ENCODE results near the gene METTL25.
"Not testable (repeated sequence)": the region's sequence is repeated elsewhere in the genome, so short reads cannot be mapped to it uniquely, and the experiment has no call there.

Gene METTL25

GRCh38 chr12:82357340-82357739 is 989 bp upstream of the METTL25 start:
- no peaks in the 10 kb centered on the region for H3K9me3 ChIP-seq (ENCODE audit: control insufficient read depth, insufficient read depth, low read length)
- no peak for DNase-seq (ENCODE audit: low read depth, low spot score)
- peaks cover 2% of the 10 kb centered on the region; the same call in 1 of the 2 replicates for H3K36me3 ChIP-seq (ENCODE audit: control insufficient read depth, insufficient read depth, low read length)
- WGBS (ENCODE audit: insufficient coverage, insufficient read length), result no CpG with 5 or more reads among the region's 4 CpGs
- no peak overlapping the region for H3K27ac ChIP-seq (ENCODE audit: low read length)
- no peaks in the 10 kb centered on the region for H3K27me3 ChIP-seq (ENCODE audit: control insufficient read depth, insufficient read depth, low read length)
- peak overlapping the region; percentile 99; the same call in 1 of the 2 replicates for H3K4me3 ChIP-seq (ENCODE audit: low read length)
- peaks cover 2% of the 10 kb centered on the region; the same call in 1 of the 2 replicates for H3K4me1 ChIP-seq (ENCODE audit: control insufficient read depth, insufficient read depth, low read length)

DNA sequence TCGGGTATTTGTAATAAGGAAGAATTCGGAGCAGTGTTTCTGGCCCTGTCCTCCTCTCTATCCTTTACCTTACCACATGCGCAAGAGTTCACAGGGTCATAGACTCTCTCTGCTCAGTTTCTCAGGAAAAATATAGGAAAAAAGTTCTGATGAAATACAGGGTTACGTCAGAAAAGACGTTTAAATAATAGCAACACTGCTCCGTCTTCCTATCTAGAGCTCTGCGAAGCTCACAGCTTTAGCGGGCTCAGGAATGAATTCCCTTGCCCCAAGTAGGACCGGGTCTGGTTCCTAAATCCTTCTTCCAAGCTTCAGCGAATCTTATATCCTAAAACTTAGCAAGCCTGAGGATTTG is 507 bp upstream of the METTL25 start:
- Histone ChIP-seq H3K27me3 (ENCODE audit: control insufficient read depth, insufficient read depth, low read length) (no peaks in the 10 kb centered on the region), H3K27ac (ENCODE audit: low read length) (no peak overlapping the region), H3K36me3 (ENCODE audit: control insufficient read depth, insufficient read depth, low read length) (peaks cover 2% of the 10 kb centered on the region; the same call in 1 of the 2 replicates), H3K9me3 (ENCODE audit: control insufficient read depth, insufficient read depth, low read length) (no peaks in the 10 kb centered on the region), H3K4me1 (ENCODE audit: control insufficient read depth, insufficient read depth, low read length) (peaks cover 2% of the 10 kb centered on the region; the same call in 1 of the 2 replicates), H3K4me3 (ENCODE audit: low read length) (peak overlapping the region; percentile 99)
- WGBS (ENCODE audit: insufficient coverage, insufficient read length), result no CpG with 5 or more reads among the region's 10 CpGs
- DNase-seq (ENCODE audit: low read depth, low spot score), result no peak

DNA sequence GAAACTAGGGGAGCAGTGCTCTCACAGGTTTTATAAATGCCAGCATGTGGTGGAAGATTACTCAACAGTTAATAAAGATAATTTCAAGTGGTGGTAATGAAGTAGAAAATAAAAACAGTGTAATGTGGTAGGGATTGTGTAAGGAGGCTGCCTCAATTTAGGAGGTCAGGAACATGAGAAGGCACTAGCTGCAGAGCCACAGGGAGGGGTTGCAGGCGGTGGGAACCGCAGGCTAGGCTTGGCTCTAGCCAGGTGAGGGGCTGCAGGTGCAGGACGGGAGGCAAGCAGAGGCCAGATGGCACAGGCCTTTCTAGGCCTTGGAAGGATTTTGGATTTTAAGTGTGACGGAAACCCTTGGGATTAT is 768 bp downstream of the METTL25 start:
- Histone ChIP-seq H3K27ac (ENCODE audit: low read length) (no peak overlapping the region), H3K36me3 (ENCODE audit: control insufficient read depth, insufficient read depth, low read length) (peaks cover 2% of the 10 kb centered on the region; the same call in 1 of the 2 replicates), H3K4me1 (ENCODE audit: control insufficient read depth, insufficient read depth, low read length) (peaks cover 2% of the 10 kb centered on the region; the same call in 1 of the 2 replicates), H3K27me3 (ENCODE audit: control insufficient read depth, insufficient read depth, low read length) (no peaks in the 10 kb centered on the region), H3K9me3 (ENCODE audit: control insufficient read depth, insufficient read depth, low read length) (no peaks in the 10 kb centered on the region), H3K4me3 (ENCODE audit: low read length) (peak overlapping the region; percentile 99; the same call in 1 of the 2 replicates)
- DNase-seq (ENCODE audit: low read depth, low spot score), result peak; percentile 4
- WGBS (ENCODE audit: insufficient coverage, insufficient read length), result no CpG with 5 or more reads among the region's 4 CpGs

- H3K36me3 ChIP-seq (ENCODE audit: control insufficient read depth, insufficient read depth, low read length); DNase-seq (ENCODE audit: low read depth, low spot score); H3K4me1 ChIP-seq (ENCODE audit: control insufficient read depth, insufficient read depth, low read length); H3K4me3 ChIP-seq (ENCODE audit: low read length); H3K27me3 ChIP-seq (ENCODE audit: control insufficient read depth, insufficient read depth, low read length); H3K27ac ChIP-seq (ENCODE audit: low read length); H3K9me3 ChIP-seq (ENCODE audit: control insufficient read depth, insufficient read depth, low read length): not testable (repeated sequence)
- no CpG with 5 or more reads among the region's 11 CpGs for WGBS (ENCODE audit: insufficient coverage, insufficient read length)
Observed at GRCh38 chr12:82360834-82361233, 2.5 kb downstream of the METTL25 start.

- Histone ChIP-seq H3K27ac (ENCODE audit: low read length) (no peak overlapping the region), H3K27me3 (ENCODE audit: control insufficient read depth, insufficient read depth, low read length) (no peaks in the 10 kb centered on the region), H3K9me3 (ENCODE audit: control insufficient read depth, insufficient read depth, low read length) (no peaks in the 10 kb centered on the region), H3K36me3 (ENCODE audit: control insufficient read depth, insufficient read depth, low read length) (no peaks in the 10 kb centered on the region), H3K4me1 (ENCODE audit: control insufficient read depth, insufficient read depth, low read length) (peaks cover 2% of the 10 kb centered on the region; the same call in 1 of the 2 replicates), H3K4me3 (ENCODE audit: low read length) (no peak overlapping the region)
- no peak for DNase-seq (ENCODE audit: low read depth, low spot score)
- no CpG with 5 or more reads among the region's 22 CpGs for WGBS (ENCODE audit: insufficient coverage, insufficient read length)
Observed at GRCh38 chr12:82361461-82361915, 3.2 kb downstream of the METTL25 start.

DNA sequence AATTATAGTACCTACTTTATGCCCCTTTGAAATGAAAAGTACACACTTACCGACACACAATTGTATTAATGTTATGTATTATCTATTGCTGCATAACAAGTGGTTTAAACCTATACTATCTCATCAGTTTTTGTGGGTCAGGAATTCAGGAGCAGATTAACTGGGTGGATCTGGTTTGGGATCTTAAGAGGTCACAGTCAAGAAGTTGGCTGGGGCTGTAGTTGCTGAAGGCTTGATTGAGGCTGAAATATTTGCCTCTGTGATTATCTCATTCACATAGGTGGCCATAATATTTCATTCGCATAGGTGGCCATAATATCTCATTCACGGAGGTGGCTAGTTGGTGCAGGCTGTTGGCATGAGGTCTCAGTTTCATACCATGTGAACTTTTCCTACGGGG is 5.7 kb downstream of the METTL25 start:
- no CpG with 5 or more reads among the region's 4 CpGs for WGBS (ENCODE audit: insufficient coverage, insufficient read length)
- peaks cover 2% of the 10 kb centered on the region; the same call in 1 of the 2 replicates for H3K4me1 ChIP-seq (ENCODE audit: control insufficient read depth, insufficient read depth, low read length)
- H3K9me3 ChIP-seq (ENCODE audit: control insufficient read depth, insufficient read depth, low read length), result no peaks in the 10 kb centered on the region
- no peak overlapping the region for H3K4me3 ChIP-seq (ENCODE audit: low read length)
- no peaks in the 10 kb centered on the region for H3K36me3 ChIP-seq (ENCODE audit: control insufficient read depth, insufficient read depth, low read length)
- no peak overlapping the region for H3K27ac ChIP-seq (ENCODE audit: low read length)
- no peaks in the 10 kb centered on the region for H3K27me3 ChIP-seq (ENCODE audit: control insufficient read depth, insufficient read depth, low read length)
- DNase-seq (ENCODE audit: low read depth, low spot score), result no peak

GRCh38 chr12:82366197-82366596 is 7.9 kb downstream of the METTL25 start:
- H3K36me3 ChIP-seq (ENCODE audit: control insufficient read depth, insufficient read depth, low read length), result no peaks in the 10 kb centered on the region
- no peaks in the 10 kb centered on the region for H3K27me3 ChIP-seq (ENCODE audit: control insufficient read depth, insufficient read depth, low read length)
- no peaks in the 10 kb centered on the region for H3K9me3 ChIP-seq (ENCODE audit: control insufficient read depth, insufficient read depth, low read length)
- no peak for DNase-seq (ENCODE audit: low read depth, low spot score)
- H3K4me3 ChIP-seq (ENCODE audit: low read length), result no peak overlapping the region
- no CpG with 5 or more reads among the region's 1 CpG for WGBS (ENCODE audit: insufficient coverage, insufficient read length)
- peaks cover 2% of the 10 kb centered on the region; the same call in 1 of the 2 replicates for H3K4me1 ChIP-seq (ENCODE audit: control insufficient read depth, insufficient read depth, low read length)
- no peak overlapping the region for H3K27ac ChIP-seq (ENCODE audit: low read length)

GRCh38 chr12:82375201-82375600 is 16.9 kb downstream of the METTL25 start:
- no peaks in the 10 kb centered on the region for H3K9me3 ChIP-seq (ENCODE audit: control insufficient read depth, insufficient read depth, low read length)
- no peaks in the 10 kb centered on the region for H3K27me3 ChIP-seq (ENCODE audit: control insufficient read depth, insufficient read depth, low read length)
- no peak for DNase-seq (ENCODE audit: low read depth, low spot score)
- H3K36me3 ChIP-seq (ENCODE audit: control insufficient read depth, insufficient read depth, low read length), result no peaks in the 10 kb centered on the region
- no peaks in the 10 kb centered on the region for H3K4me1 ChIP-seq (ENCODE audit: control insufficient read depth, insufficient read depth, low read length)
- WGBS (ENCODE audit: insufficient coverage, insufficient read length), result no CpG with 5 or more reads among the region's 2 CpGs
- no peak overlapping the region for H3K27ac ChIP-seq (ENCODE audit: low read length)
- no peak overlapping the region for H3K4me3 ChIP-seq (ENCODE audit: low read length)

DNA sequence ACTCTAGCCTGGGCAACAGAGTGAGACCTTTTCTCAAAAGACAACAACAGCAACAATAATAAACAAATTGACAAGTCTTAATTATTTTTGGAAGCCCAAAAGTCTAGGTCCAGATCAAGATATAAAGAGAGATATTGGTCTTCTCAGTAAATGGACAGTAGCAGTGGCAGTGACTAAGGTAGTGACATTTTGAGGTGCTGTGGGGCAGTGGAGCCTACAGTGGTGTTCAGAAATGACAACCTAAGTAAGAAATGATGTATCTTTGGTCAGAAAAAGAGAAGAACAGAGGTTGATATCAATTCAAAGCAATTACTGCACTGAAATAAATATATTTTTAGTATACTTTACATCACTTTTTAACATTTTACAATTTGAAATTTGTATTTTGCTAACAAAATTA is 20.7 kb downstream of the METTL25 start:
- H3K4me1 ChIP-seq (ENCODE audit: control insufficient read depth, insufficient read depth, low read length), result no peaks in the 10 kb centered on the region
- DNase-seq (ENCODE audit: low read depth, low spot score), result no peak
- H3K27me3 ChIP-seq (ENCODE audit: control insufficient read depth, insufficient read depth, low read length), result no peaks in the 10 kb centered on the region
- no peaks in the 10 kb centered on the region for H3K9me3 ChIP-seq (ENCODE audit: control insufficient read depth, insufficient read depth, low read length)
- no peak overlapping the region for H3K4me3 ChIP-seq (ENCODE audit: low read length)
- H3K27ac ChIP-seq (ENCODE audit: low read length), result no peak overlapping the region
- no peaks in the 10 kb centered on the region for H3K36me3 ChIP-seq (ENCODE audit: control insufficient read depth, insufficient read depth, low read length)

- Histone ChIP-seq H3K4me3 (ENCODE audit: low read length) (no peak overlapping the region), H3K27ac (ENCODE audit: low read length) (no peak overlapping the region), H3K9me3 (ENCODE audit: control insufficient read depth, insufficient read depth, low read length) (no peaks in the 10 kb centered on the region), H3K4me1 (ENCODE audit: control insufficient read depth, insufficient read depth, low read length) (no peaks in the 10 kb centered on the region), H3K27me3 (ENCODE audit: control insufficient read depth, insufficient read depth, low read length) (no peaks in the 10 kb centered on the region), H3K36me3 (ENCODE audit: control insufficient read depth, insufficient read depth, low read length) (no peaks in the 10 kb centered on the region)
- no CpG with 5 or more reads among the region's 2 CpGs for WGBS (ENCODE audit: insufficient coverage, insufficient read length)
- DNase-seq (ENCODE audit: low read depth, low spot score), result no peak
Observed at GRCh38 chr12:82383930-82384552, 25.7 kb downstream of the METTL25 start.

DNA sequence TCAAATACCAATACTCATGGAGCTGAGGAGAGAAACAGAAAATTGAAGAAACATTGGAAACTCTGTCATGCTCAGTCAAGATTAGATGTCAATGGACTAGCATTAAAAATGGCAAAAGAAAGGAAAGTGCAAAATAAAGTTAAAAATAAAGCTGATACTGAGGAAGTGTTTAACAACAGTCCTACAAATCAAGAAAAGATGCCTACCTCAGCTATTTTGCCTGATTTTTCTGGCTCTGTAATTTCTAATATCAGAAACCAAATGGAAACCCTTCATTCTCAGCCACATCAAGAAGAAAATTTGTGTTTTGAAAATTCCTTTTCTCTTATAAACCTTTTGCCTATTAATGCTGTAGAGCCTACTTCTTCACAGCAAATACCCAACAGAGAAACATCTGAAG is 40.5 kb downstream of the METTL25 start:
- Histone ChIP-seq H3K4me3 (ENCODE audit: low read length) (no peak overlapping the region), H3K27me3 (ENCODE audit: control insufficient read depth, insufficient read depth, low read length) (no peaks in the 10 kb centered on the region), H3K27ac (ENCODE audit: low read length) (no peak overlapping the region), H3K36me3 (ENCODE audit: control insufficient read depth, insufficient read depth, low read length) (no peaks in the 10 kb centered on the region), H3K4me1 (ENCODE audit: control insufficient read depth, insufficient read depth, low read length) (no peaks in the 10 kb centered on the region), H3K9me3 (ENCODE audit: control insufficient read depth, insufficient read depth, low read length) (no peaks in the 10 kb centered on the region)
- DNase-seq (ENCODE audit: low read depth, low spot score), result no peak
